ENCODE measurements around the gene LAPTM5.

LAPTM5 gene

DNA sequence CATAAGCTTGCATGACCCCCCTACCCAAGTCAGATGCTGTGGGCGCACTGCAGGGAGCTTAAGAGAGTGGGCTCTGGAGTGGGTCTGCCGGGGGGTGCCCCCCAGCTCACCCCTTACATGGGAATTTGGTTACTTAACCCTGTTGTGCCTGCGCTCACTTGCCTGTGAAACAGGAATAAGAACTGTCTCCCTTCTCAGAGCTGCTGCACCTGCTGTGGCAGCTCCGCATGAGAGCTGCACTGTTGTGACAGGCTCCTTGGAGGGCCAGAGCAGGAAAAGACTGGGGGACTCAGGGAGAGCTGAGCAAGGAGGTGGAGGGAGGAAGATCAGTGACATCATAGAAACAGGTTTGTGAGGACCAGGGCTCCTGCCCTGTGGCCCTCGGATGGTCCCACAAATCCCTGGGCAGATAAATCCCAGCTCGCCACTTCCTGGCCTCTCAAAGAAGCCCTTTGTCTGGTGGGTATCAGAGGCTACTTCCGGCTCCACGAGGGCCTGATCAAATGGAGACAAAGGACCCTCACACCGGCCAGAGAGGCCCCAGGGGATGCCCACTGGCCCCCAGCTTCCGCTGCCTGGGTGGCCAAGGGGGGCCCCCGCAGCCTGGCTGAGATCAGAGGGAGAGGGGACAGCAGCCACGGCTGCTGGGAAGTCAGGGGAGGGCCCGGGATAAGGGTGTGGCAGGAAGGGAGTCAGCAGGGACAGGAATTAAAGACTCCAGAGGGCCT lies 28.9 kb upstream of the LAPTM5 start:
- DNase-seq: no peak

DNA sequence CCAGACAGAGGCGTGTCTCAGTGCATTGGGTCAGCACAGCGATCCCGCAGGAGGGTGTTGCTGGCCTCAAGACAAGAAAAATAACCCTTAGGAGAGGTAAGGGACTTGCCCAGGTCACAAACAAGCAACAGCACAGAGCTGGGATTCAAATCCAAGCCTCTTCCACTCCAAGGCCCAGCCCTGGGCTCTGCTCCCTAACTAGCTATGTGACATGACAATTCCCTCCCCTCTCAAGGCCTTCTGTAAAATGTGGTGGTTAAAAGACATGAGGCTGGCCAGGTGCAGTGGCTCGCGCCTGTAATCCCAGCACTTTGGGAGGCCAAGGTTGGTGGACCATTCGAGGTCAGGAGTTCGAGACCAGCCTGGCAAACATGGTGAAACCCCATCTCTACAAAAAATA lies 28.1 kb upstream of the LAPTM5 start:
- DNase-seq: no peak

DNA sequence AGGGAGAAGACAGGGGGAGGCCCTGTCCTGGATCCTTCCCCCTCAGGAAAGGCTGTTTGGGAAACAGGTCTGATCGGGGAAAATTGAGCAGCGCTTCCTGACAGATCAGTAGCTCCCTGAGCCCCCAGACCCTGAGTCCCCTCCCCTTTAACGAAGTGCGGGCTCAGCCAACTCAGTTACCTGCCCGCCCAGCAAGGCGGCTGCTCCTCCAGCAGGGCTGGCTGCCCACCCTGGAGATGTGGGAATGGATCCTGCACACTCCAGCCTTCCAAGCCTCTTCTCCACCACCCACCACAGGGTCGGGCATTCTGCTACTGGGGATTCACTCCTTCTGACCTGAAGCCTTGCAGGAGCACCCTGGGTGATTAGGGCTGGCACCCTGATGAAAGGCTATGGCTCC lies 27.6 kb upstream of the LAPTM5 start:
- no peak for DNase-seq

DNA sequence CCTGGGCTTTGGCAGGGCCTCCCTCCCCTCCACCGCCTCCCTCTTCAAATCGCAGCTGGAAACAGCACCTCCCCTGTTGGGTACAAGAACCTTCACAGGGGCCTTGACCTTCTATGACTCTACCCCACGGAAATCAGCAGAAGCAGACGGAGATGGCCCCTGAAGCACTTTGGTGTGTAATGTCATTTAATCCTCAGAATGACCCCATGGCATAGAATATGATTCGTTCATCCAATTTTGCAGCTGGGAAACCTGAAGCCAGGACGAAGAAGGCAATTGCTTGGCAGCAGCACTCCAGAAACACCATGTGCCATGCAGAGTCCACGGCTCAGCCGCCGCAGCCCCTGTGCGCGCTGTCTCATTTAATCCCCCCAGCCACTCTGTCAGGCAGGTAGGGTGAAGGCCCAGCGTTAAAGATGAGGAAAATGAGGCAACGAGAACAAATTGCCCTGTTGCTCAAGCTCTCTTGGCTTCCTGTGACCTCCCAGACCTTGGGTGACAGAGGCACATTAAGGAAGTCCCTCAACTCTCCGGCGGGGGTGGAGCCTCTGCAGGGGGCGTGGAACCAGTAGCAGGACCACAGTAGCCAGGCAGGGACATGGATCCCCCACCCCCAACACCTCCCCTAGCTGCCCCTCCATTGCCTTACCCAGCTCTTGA lies 25.8 kb upstream of the LAPTM5 start:
- no peak for DNase-seq

DNA sequence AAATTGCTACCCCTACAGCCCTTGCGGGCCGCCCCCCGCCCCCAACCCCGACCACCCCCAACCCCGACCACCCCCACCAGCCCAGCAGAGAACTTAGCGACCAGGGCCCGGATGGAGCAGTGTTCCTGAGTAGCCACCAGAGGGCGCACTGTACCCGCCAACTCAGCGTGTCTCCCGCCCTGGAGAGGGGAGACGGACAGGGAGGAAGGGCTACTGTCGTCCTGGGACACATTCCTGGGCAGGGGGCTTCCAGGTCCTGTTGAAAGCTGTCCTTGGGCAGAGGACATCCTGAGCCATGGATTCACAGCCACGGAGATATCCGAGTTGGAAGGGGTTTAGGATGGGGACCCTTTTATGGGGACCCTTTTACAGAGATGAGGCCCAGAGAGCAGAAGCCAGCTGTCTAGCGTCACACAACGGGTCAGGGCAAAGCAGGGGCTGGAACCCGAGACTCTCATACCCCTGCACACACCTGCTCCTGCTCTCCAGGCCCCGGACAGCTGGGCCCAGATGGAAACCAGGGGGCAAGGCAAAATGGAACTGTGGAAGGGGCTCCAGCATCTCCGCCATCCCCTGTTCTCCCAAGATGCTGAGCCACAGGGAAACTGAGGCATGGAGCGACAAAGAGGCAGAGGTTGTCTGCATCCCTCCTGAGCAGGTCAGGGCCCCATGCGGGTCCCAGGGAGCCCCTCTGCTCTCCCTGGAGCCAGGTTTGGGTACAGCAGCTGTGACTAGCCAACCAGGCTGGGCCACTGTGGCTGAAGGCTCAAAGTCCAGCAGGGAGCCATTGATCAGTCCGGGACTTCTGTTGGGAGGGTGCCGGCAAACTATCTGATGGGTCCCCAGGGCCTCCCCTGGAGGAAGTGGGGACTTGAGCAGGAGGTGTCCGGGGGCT lies 25.0 kb upstream of the LAPTM5 start:
- DNase-seq: peak; percentile 88

DNA sequence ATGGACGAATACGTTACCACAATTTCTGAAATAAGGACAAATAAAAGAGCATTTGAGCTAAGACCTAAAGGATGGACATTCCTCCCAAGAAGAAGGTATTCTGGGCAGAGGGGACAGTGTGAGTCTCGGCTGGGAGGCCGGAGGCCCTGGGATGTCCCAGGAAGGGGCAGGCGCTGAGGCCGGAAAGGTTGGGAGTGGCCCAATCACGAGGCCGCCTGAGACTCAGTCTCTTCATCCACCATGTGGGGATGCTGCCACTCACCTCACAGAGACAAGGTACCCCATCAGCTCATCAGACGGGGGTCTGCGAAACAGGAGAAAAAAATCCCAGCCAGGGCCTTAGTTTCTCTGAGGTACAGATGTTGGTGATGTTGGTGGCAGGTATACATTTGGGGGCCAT lies 24.3 kb upstream of the LAPTM5 start:
- no peak for DNase-seq

DNA sequence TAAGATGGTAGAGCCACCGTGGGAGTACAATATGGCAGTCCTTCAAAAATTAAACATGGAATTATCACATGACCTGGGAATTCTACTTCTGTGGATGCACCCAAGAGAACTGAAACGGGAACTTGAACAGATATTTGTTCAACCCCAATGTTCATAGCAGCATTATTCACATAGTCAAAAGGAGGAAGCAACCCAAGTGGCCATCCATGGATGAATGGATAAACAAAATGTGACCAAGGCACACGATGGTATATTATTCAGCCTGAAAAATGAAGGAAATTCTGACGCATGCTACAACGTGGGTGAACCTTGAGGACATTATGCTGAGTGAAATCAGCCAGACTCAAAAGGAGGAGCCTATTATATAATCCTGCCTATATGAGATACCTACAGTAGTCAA lies 22.8 kb upstream of the LAPTM5 start:
- DNase-seq: no peak

DNA sequence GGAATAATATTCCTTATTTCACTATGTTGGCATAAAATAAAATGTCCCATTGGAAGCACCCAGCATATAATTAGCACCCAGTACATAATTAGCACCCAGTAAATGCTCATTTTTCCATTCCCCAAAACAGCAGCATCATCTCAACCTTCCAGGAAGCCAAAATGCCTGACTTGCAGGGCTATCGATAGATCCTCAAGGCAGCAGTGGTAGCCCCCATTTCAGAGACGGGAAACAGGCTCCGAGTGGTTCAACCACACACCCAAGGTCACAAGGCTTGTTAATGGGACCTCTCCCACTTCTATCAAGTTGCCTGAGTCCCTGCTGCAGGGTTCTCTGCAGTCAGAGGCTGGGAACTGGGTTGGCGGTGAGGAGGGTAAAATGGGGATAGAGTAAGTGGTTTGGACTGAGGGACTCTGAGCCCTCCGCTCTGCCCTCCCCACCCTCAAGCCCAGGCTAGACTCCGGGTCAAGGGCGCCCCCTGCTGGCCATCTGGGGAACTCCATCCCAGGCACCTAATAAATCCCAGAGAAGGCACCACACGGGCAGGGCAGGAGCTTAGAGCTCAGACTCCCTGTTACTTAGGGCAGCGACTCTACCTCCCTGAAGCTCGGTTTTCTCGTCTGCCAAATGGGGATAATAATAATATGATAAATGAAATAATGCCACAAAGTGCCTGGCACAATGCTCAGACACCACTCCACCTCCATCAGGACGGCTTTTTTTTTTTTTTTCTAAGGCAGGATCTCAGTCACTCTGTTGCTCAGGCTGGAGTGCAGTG lies 21.9 kb upstream of the LAPTM5 start:
- peak; percentile 93 for DNase-seq

DNA sequence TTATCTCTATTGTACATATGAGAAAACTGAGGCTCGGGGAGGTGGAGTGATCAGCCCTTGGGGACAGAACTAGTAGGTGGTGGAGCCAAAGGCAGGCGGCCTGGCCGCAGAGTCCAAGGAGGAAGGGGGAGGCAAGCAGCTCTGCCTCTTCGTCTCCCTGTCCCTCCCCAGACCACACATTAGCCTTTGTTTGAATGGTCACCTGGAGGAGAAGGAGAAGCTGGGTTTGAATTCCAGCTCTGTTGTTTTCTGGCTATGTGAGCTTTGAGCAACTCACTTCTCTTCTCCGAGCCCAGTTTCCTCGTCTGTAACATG lies 21.4 kb upstream of the LAPTM5 start:
- DNase-seq: no peak

DNA sequence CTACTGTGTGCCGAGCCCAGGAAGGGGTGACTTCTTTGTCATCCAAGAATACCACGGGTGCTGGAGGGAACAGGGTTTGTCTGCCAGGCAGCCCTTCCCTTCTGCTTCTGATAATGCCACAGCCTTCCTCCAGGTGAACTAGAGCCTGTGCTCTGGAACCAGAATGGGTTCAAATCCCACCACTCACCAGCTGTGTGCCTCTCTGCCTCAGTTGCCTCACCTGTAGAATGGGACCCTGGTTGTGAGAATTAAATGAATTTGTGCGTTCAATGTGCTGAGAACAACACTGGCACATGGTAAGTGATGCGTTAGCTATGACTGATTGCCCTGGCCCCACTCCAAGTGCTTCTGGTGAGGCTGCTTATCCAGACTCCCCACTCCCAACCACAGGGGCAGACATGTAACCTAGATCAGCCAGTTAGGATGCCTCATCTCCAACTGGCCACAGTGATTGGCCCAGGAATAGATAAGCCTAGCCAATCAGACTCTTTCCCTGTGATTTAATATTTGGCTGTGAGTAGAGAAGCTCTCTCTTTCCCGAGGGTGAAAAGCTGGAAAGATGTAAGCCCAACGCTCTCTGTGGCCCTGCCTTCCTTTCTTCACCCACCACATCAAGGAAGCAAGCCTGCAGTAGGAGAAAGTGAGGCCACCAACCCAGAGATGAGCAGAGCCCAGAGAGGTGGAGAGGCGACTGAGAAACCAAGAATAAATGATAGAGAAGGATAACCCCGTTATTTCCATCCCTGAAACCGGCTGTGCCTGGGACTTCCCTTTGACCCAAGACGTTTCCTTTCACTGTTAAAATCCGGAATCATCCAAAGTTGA lies 20.8 kb upstream of the LAPTM5 start:
- DNase-seq: no peak

DNA sequence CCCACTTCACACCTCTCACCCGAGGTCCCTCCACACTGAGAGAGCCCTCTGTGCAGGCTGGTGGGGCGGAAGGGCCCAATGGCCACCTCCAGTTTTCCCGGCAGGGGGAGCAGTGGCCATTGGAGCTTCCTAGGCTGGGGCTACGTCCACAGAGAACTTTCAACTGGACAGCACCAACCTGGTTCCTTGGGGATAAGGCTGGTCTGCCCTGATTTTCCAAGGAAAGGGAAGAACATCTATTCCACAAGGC lies 20.3 kb upstream of the LAPTM5 start:
- DNase-seq: no peak

DNA sequence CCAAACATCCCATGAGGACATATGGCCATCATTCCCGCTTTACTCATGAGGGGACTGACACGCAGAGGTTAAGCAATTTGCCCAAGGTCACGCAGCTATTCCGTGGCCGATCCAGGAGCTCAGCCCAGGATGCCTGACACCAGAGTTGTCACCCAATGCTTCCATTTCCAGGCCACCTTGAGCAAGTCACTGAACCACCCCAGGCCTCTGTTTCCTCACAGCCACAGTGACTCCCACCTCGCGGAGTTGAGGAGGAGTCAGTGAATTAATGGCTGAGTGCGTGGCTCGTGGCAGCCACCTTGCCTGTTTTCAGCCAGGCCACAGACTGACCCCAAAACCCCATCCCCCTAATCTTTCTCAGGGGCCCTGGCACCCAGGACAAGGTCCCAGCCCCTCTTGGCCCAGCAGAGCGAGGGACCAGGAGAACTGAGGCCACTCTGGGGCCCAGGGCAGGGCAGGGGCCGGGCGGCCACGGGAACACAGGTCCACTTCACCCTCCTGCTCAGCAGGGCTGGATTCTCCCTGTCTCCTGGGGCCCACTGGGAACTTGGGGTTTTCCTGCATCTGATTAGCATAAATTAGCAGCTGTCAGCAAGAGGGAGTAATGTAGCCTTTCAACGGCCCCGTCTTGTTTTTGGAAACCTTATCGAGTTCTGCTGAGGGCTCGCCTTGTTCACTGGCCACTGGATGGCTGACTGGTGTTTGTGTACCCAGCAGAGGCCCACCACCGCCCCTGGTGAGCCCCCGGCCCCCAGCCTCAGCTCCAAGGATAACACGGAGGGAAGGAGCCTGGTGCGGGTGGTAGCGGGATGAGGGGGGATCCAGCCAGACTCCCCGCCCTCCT lies 19.7 kb upstream of the LAPTM5 start:
- DNase-seq: no peak

DNA sequence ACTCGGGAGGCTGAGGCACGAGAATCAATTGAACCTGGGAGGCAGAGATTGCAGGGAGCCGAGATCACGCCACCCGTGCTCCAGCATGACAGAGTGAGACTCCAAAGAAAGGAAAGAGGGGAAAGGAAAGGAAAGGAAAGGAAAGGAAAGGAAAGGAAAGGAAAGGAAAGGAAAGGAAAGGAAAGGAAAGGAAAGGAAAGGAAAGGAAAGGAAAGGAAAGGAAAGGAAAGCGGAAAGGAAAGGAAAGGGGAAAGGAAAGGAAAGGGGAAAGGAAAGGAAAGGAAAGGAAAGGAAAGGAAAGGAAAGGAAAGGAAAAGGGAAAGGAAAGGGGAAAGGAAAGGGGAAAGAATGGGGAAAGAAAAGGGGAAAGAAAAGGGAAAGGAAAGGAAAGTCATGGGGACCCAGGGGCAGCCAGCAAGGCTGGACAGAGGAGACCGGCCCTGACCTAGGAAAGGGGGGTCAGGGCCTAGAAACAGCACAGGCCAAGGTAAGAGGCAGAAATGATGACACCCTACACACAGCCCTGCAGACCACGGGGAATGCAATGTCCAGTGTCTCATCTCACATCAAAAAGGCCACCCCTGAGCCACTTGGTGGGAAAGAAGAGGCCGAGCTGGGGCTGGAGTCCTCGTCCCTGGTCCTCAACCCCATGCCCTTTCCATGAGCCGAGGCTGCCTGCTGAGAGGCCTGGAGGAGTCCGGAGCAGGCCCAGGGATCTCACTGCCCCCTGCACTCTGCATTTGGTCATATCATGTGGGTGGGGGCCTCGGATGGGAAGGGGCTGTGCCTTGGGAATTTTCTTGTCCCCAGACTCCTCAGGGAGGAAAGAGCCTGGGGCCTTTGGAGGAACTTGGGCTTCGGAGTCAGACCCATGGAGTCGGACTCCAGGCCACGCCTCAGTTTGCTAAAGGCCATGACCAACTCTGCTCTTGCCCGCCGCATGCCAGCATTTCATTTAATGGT lies 18.8 kb upstream of the LAPTM5 start:
- DNase-seq: no peak

DNA sequence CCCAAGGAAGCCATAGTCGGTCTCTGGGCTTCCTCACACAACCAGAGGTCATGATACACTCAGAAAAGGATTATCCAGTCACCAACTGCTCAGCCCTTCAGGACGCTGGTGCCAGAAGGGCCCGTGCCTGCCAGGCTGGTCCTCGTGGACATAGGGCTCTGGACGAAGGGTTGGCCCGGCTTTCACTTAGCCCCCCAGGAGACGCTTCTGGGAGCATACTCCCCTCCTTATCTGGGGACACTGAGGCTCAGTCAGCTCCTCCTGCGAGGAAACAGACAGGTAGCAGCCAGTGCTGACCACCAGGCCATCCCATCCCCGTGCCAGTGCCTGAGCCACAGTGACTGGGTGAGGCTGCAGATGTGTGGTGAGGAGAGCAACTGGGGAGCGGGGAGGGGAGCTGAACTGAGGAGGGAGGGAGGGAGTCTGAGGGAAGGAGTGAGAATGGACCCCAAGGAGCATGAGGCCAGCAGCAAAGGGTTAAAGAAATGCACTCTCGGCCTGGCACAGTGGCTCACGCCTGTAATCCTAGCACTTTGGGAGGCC lies 17.9 kb upstream of the LAPTM5 start:
- no peak for DNase-seq

DNA sequence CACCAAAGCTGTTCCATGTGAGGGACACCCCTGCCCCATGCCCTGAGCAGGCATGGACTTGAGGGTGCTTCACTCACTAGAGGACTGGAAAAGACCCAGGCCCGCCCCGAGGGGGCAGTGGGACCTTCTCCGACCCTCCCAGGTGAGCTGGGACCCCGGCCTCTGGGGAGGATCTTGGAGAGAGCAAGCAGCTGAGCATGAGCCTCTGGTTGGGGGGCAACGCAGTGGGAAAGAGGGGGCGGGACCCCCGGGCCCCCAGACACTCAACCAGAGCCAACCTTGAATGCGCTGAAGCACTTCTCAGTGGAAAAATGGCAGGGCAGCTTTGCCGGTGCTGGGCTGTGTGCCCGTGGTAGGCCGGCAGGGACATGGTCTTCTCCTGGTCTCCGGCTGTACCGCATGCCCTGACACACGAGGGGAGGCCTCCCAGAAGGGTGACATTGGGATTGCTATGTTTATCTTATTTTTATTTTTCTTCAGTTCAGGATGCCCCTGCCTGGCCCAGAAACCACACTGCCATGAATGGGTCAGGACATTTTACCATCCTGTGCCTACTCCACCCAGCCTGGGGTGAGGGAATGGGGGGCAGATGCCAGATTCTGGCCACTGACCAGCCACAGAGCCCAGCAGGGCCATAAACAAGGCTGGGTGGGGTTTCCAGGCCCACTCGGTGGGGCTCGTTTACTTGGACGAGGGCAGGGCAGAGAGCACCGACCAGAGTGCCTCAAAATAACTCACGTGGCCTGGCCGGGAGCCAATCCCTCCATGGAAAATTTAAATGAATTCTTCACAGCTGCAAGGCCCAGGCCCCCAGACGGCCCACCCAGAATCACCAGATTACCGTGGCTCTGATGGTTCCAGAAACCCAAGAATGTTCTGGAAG lies 17.2 kb upstream of the LAPTM5 start:
- DNase-seq: no peak

DNA sequence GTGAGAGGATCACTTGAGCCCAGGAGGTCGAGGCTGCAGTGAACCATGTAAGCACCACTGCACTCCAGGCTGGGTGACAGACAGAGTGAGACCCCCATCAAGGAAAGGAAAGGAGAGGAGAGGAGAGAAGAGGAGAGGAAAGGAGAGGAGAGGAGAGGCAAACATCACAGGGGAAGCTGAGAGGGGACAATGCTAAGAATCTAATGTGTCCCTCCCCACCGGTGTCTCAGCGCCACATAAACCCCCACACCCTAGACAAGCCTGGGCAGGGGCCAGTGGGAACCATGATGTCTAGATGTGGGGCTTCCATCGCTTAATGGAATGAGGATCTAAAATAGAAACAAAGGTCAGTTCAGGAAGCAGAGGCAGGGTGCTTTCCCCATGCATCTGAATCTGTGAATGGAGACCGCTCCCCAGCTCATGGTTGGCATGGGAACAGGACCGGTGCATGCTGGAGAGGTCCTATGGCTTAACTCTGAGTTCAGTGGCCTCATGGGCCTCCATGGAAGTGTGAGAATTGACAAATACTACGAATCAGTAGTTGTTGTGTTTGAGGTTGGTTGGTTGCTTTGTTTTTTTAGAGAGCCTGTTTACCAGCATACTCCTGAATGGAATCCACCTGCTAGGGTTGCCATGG lies 16.3 kb upstream of the LAPTM5 start:
- DNase-seq: no peak

DNA sequence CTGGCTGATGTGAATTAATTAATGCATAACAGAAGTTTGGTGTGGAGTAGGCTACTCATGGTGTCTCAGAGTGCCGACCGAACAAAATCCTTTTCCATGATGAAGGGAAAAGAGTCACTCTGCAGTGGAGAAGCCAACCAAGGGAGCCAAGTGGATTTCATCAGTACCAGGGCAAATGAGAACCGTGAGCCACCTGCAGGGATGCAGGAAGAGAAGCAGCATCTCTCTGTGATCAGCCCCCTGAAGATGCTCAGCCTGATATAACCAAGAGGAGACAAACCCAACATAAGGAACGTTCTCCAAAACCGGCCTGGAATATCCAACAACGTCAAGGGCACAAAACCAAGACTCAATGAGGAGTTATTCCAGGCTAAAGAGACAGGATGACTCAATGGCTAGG lies 13.4 kb upstream of the LAPTM5 start:
- DNase-seq: no peak

DNA sequence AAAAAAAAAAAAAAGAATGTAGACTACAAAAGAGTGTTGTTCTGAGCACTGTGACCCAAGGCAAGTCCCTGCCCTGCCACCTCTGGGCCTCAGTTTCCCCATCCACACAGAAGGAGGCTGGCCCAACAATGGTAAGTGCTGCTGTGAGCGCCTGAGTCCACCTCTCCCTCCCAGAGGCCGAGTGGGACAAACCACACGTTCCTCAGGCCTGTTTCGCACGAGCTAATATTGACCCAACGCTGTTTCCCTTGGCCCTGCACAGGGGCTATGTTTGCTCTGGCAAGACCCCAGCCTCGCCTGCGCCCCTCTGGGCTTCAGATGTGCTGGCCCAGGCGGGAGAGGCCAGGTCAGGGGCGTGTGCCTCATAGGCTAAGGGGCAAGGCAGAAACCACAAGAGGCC lies 12.6 kb upstream of the LAPTM5 start:
- DNase-seq: peak; percentile 64

All from right forelimb (tissue), 1 donor.